Brain pericyte (primary cell): Measurements from ENCODE around the gene OBP2A.
"Not testable (repeated sequence)": the region's sequence is repeated elsewhere in the genome, so short reads cannot be mapped to it uniquely, and the experiment has no call there.

Experiments
- DNase-seq: peaks from one replicate; pipeline ENCODE4 v3.0.0-alpha.2; 2012; ENCODE audit warnings: low read depth, low spot score

The OBP2A gene

GRCh38 chr9:135545646-135546176 lies at the start of gene OBP2A:
OBP2A (plus strand) TSS chr9:135546126; CDS start chr9:135546181, 55 bp downstream.
- not testable (repeated sequence) for DNase-seq

GRCh38 chr9:135498381-135499126 lies 47.4 kb upstream of the OBP2A start:
- no peak for DNase-seq

GRCh38 chr9:135499326-135500070 lies 46.4 kb upstream of the OBP2A start:
- DNase-seq, result no peak

- DNase-seq, result peak; percentile 20
These were observed 45.8 kb upstream of the OBP2A start for GRCh38 chr9:135500071-135500524.

GRCh38 chr9:135500525-135501260 lies 45.2 kb upstream of the OBP2A start, which contains the start of gene MRPS2:
MRPS2 (plus strand) TSS chr9:135500682; CDS start chr9:135500711, 29 bp downstream.
- peak; percentile 47 for DNase-seq

GRCh38 chr9:135501261-135502167 lies 44.4 kb upstream of the OBP2A start:
- DNase-seq, result no peak

- DNase-seq, result no peak
These were observed 43.6 kb upstream of the OBP2A start for GRCh38 chr9:135502168-135502872.

- no peak for DNase-seq
These were observed 43.0 kb upstream of the OBP2A start for GRCh38 chr9:135502873-135503321.

- no peak for DNase-seq
These were observed 42.3 kb upstream of the OBP2A start for GRCh38 chr9:135503371-135504261.

- no peak for DNase-seq
These were observed 41.4 kb upstream of the OBP2A start for GRCh38 chr9:135504262-135505243.

- DNase-seq, result no peak
These were observed 40.3 kb upstream of the OBP2A start for GRCh38 chr9:135505406-135506187.

- DNase-seq, result no peak
These were observed 39.4 kb upstream of the OBP2A start for GRCh38 chr9:135506327-135507103.

GRCh38 chr9:135507104-135508035 lies 38.6 kb upstream of the OBP2A start:
- DNase-seq, result no peak

GRCh38 chr9:135508211-135508820 lies 37.6 kb upstream of the OBP2A start:
- no peak for DNase-seq

GRCh38 chr9:135509458-135509857 lies 36.5 kb upstream of the OBP2A start:
- no peak for DNase-seq
